GM19328 (cell line): ENCODE measurements around the gene RRP1B.

ENCODE experiments used
- ATAC-seq: cut with Tn5 transposase; IDR thresholded peaks from one replicate; pipeline ENCODE4 v1.9.1; 2021; ENCODE audit warnings: mild to moderate bottlenecking, moderate library complexity; ENCODE audit not compliant: unreplicated experiment

The RRP1B gene

GRCh38 chr21:43739621-43740435, 80.5 kb downstream of the RRP1B start:
- ATAC-seq = no peak

GRCh38 chr21:43740497-43741156, 81.3 kb downstream of the RRP1B start:
- ATAC-seq = no peak

- ATAC-seq = no peak
Measured at GRCh38 chr21:43741423-43742096, 82.2 kb downstream of the RRP1B start.

GRCh38 chr21:43743947-43744346, 84.6 kb downstream of the RRP1B start:
- ATAC-seq = no peak

- ATAC-seq = no peak
Measured at GRCh38 chr21:43744725-43745124, 85.4 kb downstream of the RRP1B start.
